Hindlimb muscle (tissue), 1 donor: ENCODE measurements around the gene SYN1. TPM values are rescaled to one million over a fixed set of nuclear protein-coding genes. Genes with fewer than 3 reads are reported as not detected.
"Not testable (repeated sequence)": the region's sequence is repeated elsewhere in the genome, so short reads cannot be mapped to it uniquely, and the experiment has no call there.

Experiments used
- DNase-seq: peaks from one replicate; pipeline ENCODE4 v3.0.0-alpha.2; 2013
- polyA plus RNA-seq: library from polyadenylated mRNA; unstranded; fragments of 120-200 nt; gene quantifications from one replicate; pipeline ENCODE4 v1.2.1, GENCODE V29; 2013; ENCODE audit not compliant: insufficient read length

The SYN1 gene
- polyA plus RNA-seq: 8.8 TPM

GRCh38 chrX:47619486-47620302, at the start of gene SYN1:
TSS of gene SYN1 (minus strand) at chrX:47619857. CDS start at chrX:47619728, 129 bp downstream.
- peak; percentile 85 for DNase-seq

GRCh38 chrX:47665797-47666196, 46.1 kb upstream of the SYN1 start:
- not testable (repeated sequence) for DNase-seq

- no peak for DNase-seq
Observed at GRCh38 chrX:47664737-47665136, 45.1 kb upstream of the SYN1 start.

- no peak for DNase-seq
Observed at GRCh38 chrX:47662144-47662657, 42.5 kb upstream of the SYN1 start.

GRCh38 chrX:47661539-47661938, 41.9 kb upstream of the SYN1 start:
- no peak for DNase-seq

- no peak for DNase-seq
Observed at GRCh38 chrX:47659421-47659726, 39.7 kb upstream of the SYN1 start.

- DNase-seq: peak; percentile 88
Observed at GRCh38 chrX:47658684-47659420, 39.2 kb upstream of the SYN1 start, which contains the start of gene UXT. TSS of gene UXT (minus strand) at chrX:47659180. CDS start at chrX:47658927, 253 bp downstream.

- no peak for DNase-seq
Observed at GRCh38 chrX:47658301-47658683, 38.6 kb upstream of the SYN1 start.

- no peak for DNase-seq
Observed at GRCh38 chrX:47651043-47651905, 31.6 kb upstream of the SYN1 start.

- DNase-seq: peak; percentile 94
Observed at GRCh38 chrX:47650164-47651042, 30.7 kb upstream of the SYN1 start, which contains the start of gene ELK1. TSS of gene ELK1 (minus strand) at chrX:47650563. CDS start at chrX:47641441, 9,122 bp downstream.

- DNase-seq: no peak
Observed at GRCh38 chrX:47649781-47650163, 30.1 kb upstream of the SYN1 start.

- no peak for DNase-seq
Observed at GRCh38 chrX:47649271-47649670, 29.6 kb upstream of the SYN1 start.

- no peak for DNase-seq
Observed at GRCh38 chrX:47648376-47648775, 28.7 kb upstream of the SYN1 start.

- DNase-seq: no peak
Observed at GRCh38 chrX:47646636-47647035, 27.0 kb upstream of the SYN1 start.

- no peak for DNase-seq
Observed at GRCh38 chrX:47645530-47645929, 25.9 kb upstream of the SYN1 start.

GRCh38 chrX:47644557-47645091, 25.0 kb upstream of the SYN1 start:
- DNase-seq: no peak

GRCh38 chrX:47643926-47644325, 24.3 kb upstream of the SYN1 start:
- no peak for DNase-seq

GRCh38 chrX:47638816-47639215, 19.2 kb upstream of the SYN1 start:
- no peak for DNase-seq

- DNase-seq: no peak
Observed at GRCh38 chrX:47637546-47638195, 18.0 kb upstream of the SYN1 start.

- no peak for DNase-seq
Observed at GRCh38 chrX:47634871-47635575, 15.4 kb upstream of the SYN1 start.
